ENCODE measurements around the gene CHSY1.

Gene CHSY1

GRCh38 chr15:101187820-101188636, 63.8 kb downstream of the CHSY1 start:
- no peak for DNase-seq

GRCh38 chr15:101185770-101186169, 66.1 kb downstream of the CHSY1 start:
- no peak for DNase-seq

- no peak for DNase-seq
These were observed 66.5 kb downstream of the CHSY1 start for GRCh38 chr15:101185336-101185735.

- DNase-seq: no peak
These were observed 67.0 kb downstream of the CHSY1 start for GRCh38 chr15:101184830-101185229.

GRCh38 chr15:101183931-101184305, 67.9 kb downstream of the CHSY1 start:
- no peak for DNase-seq

DNA sequence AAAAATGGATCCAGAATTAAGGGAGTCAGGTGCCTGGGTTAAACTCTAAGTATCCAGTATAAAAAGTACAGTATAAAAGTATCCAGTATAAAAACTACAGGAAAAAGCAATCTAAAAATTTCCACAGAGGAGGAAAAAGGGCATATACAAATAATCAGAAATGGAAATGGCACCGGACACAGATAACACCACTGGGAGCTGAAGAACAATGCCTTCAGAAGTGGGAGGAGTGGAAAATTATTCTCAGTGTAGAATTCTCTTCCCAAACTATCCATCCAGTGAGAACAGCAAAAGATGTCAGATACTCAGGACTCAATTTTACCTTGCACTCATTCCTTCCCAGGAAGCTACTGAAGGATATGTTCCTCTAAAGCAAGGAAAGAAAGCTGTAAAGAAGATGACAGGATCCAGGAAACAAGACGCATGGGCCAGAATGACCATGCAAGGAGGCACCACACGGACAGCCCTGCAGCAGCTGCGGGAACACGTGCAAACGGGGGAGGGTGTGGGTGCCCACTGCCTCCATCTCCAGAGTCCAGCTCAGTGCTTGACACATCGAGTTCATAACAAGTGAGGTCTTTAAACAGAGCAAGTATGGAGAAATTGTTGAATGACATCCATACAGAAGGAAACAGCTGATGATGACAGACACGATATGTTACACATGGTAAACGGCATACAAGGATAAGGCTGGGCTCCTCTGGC, 68.5 kb downstream of the CHSY1 start:
- no peak for DNase-seq

- DNase-seq: no peak
These were observed 69.6 kb downstream of the CHSY1 start for GRCh38 chr15:101182215-101182614.

DNA sequence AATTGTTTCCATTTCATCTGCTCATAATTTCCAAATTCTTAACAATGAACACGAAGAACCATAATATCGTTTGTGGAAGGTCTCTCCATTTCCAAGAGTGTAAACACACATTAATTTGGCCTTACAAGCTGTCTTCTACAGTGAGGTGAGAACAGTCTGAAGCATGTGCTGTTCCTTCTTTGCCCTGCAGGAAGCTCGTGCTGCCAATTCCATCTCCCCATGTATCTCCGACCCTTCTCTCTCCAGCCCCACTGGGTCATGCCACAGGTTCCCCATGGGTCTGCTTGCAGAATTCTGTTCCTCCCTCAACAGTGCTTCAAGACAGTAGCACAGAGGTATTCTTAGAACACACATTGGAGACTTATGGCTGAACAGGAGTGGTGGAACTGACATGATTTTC, 70.5 kb downstream of the CHSY1 start:
- DNase-seq: no peak

- DNase-seq: no peak
These were observed 71.1 kb downstream of the CHSY1 start for GRCh38 chr15:101180620-101181307.

DNA sequence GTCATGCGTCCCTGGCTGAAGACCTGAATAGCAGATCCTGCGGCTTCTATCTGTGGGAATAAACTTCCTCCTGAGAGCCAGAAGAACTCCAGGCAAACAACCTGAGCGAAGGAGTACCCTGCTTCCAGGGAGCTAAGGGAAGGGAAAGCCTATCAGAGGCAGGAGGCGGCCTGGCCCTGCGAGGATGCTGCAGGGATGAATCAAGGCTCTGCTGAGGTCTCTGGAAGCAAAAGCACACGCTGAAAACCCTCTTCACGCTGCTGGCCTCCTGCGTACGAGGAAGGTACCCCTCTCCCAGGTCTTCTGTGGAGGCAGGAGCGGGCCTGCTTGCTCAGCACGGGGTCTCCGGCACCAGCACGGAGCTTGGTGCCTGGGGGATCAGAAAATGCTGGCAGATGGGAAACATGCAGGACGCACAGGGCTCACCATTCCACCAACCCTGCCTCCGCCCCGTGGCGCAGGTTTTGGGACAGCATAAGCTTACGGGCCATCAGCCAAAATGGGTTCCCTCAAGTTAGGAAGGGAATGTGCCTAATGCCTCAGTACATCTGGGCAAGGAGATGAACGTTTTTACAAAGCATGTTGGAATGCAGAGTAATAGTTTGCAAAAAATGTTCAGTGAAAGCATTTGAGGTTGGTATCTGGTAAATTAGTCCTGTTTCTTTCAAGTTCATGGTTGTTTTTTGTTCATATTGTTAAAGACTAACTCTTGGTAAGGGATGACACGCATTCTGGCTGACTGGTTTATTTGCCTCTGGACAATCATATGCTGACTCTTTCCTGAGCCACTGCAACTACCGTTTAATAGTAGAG, 72.3 kb downstream of the CHSY1 start:
- no peak for DNase-seq

DNA sequence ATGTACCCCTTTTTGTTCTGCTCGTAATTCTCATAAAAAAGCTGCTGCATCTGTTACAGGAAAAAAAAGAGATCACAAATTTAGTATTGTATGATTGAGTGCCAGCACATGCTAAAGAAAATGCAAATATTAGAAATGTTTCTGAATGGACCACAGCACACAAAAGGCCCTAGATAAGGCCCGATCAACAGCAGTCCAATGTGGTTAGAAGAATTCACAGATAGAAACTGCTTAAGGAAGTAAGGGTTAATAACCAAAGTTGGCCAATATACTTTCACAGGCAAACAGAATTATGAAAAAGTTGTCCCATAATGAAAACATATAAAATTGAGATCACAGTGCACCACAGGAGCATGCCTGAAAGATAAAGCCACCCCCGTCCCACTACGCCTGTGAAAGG, 72.9 kb downstream of the CHSY1 start:
- DNase-seq: no peak

GRCh38 chr15:101178479-101178878, 73.4 kb downstream of the CHSY1 start:
- no peak for DNase-seq

DNA sequence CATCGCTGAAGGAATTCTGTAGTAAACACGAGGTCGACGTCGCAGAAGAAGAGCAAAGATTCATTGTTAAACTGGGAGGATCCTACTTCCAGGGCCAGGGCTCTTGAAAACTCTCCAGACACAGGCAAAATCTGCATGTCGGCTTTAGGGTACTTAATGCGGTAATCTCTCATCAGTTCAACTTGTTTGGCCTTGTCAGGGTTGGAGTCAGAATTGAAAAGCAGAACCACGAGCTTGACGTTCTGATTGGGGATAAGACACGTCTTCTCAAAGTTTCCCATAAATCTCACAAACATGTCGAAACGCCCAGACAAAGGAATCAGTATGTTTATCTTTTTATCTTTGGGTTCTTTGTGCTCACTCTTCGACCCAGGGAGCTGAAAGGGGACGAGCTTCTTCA, 74.0 kb downstream of the CHSY1 start:
- no peak for DNase-seq

DNA sequence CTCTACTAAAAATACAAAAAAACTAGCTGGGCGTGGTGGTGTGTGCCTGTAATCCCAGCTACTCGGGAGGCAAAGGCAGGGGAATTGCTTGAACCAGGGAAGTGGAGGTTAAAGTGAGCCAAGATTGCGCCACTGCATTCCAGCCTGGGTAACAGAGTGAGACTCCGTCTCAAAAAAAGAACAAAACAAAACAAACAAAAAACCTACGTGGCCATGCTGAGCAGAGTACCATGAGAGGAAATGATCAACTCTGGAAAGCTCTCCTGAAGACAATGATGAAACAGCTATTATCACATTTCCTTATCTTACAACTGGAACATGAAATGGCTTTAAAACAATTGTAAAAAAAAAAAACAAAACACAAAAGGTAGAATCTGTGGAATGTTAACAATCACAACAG, 75.2 kb downstream of the CHSY1 start:
- no peak for DNase-seq

DNA sequence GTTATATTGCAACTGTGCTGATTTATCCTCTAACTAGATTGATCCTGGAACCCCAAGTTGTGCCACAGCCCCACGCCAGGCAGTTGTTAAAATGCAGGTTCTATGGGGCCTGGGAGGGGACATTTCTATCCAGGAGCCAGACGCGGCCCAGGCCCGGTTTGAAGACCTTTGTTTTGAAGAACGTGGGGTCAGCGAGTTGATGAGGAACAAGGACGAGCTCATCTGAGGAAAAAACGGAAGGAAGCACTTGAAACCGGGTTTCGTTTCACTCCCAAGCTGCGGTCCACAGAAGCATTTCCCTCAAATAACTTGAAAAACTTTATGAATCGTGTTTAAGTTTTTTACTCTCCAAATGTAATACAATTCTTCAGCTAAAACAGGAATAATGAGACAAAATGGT, 76.4 kb downstream of the CHSY1 start:
- no peak for DNase-seq

GRCh38 chr15:101174152-101174920, 77.5 kb downstream of the CHSY1 start:
- no peak for DNase-seq

- no peak for DNase-seq
These were observed 78.4 kb downstream of the CHSY1 start for GRCh38 chr15:101173233-101174119.

- DNase-seq: no peak
These were observed 79.3 kb downstream of the CHSY1 start for GRCh38 chr15:101172501-101173071.

- no peak for DNase-seq
These were observed 79.9 kb downstream of the CHSY1 start for GRCh38 chr15:101171954-101172353.

- no peak for DNase-seq
These were observed 81.1 kb downstream of the CHSY1 start for GRCh38 chr15:101170568-101171350.

Data from activated gamma-delta T cell (primary cell).